Measurements from ENCODE around the gene OR4E2. TPM values are rescaled to one million over a fixed set of nuclear protein-coding genes. Genes with fewer than 3 reads are reported as not detected.
"Not testable (repeated sequence)": the region's sequence is repeated elsewhere in the genome, so short reads cannot be mapped to it uniquely, and the experiment has no call there.

Gene OR4E2
- polyA plus RNA-seq, 4 donors = not detected

GRCh38 chr14:21672116-21672515, 18.5 kb downstream of the OR4E2 start:
- Histone ChIP-seq H3K4me1 (ENCODE audit: control insufficient read depth in 3 of 3, insufficient read depth in 2 of 3, low read depth in 1 of 3, low read length in 2 of 3) (no peaks in the 10 kb centered on the region), H3K9me3 (ENCODE audit: control insufficient read depth in 2 of 2, insufficient read depth in 1 of 2, low read depth in 1 of 2, low read length in 1 of 2) (peaks cover 0 to 2% of the 10 kb centered on the region in 2 donors), H3K4me3 (ENCODE audit: low read depth in 1 of 3, low read length in 3 of 3) (no peak overlapping the region), H3K27ac (ENCODE audit: low read depth in 1 of 3, low read length in 2 of 3) (no peak overlapping the region), H3K36me3 (ENCODE audit: control insufficient read depth in 3 of 3, insufficient read depth in 2 of 3, low read depth in 1 of 3, low read length in 3 of 3) (no peaks in the 10 kb centered on the region), H3K27me3 (ENCODE audit: control insufficient read depth in 3 of 3, insufficient read depth in 3 of 3, low read length in 3 of 3) (no peaks in the 10 kb centered on the region)
- DNase-seq (no peak), FAIRE-seq (no peak)
- WGBS, 3 donors = 87 to 93% (median 87%) methylated on average over 1 of the region's 1 CpG

GRCh38 chr14:21673718-21674117, 20.1 kb downstream of the OR4E2 start, which contains the start of gene OR4E1:
OR4E1 (minus strand) TSS chr14:21673818; CDS start chr14:21670935, 2,883 bp downstream.
- no peak for DNase-seq
- 86 to 91% (median 87%) methylated on average over 1 of the region's 1 CpG for WGBS, 3 donors
- Histone ChIP-seq H3K4me1 (ENCODE audit: control insufficient read depth in 3 of 3, insufficient read depth in 2 of 3, low read depth in 1 of 3, low read length in 2 of 3) (no peaks in the 10 kb centered on the region), H3K27ac (ENCODE audit: low read depth in 1 of 3, low read length in 2 of 3) (no peak within 1 kb of the TSS), H3K36me3 (ENCODE audit: control insufficient read depth in 3 of 3, insufficient read depth in 2 of 3, low read depth in 1 of 3, low read length in 3 of 3) (no peaks in the 10 kb centered on the region), H3K27me3 (ENCODE audit: control insufficient read depth in 3 of 3, insufficient read depth in 3 of 3, low read length in 3 of 3) (no peaks in the 10 kb centered on the region), H3K9me3 (ENCODE audit: control insufficient read depth in 2 of 2, insufficient read depth in 1 of 2, low read depth in 1 of 2, low read length in 1 of 2) (peaks cover 0 to 2% of the 10 kb centered on the region in 2 donors), H3K4me3 (ENCODE audit: low read depth in 1 of 3, low read length in 3 of 3) (no peak within 1 kb of the TSS)
- no peak for FAIRE-seq

DNA sequence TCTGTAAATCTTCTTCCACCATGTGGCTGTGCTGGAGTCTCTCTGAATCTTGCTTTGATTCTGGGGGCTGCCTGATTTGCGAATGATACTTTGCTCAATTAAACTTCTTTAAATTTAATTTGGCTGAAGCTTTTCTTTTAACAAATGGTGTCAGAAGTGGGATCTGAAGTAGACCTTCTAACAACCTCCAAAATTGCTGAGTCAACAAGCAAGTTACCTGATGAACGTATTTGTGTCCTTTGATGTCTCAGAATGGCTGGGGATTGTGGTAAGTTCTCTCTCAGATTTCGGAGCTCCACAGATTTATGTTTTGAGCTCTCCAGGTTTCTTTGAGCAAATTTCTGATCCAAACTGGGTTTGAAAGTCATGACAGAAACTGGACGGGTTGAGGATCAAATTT, 21.9 kb downstream of the OR4E2 start:
- WGBS, 3 donors = 74 to 84% (median 75%) methylated on average over 4 of the region's 4 CpGs
- no peaks in the 10 kb centered on the region for H3K27me3 ChIP-seq (ENCODE audit: control insufficient read depth in 3 of 3, insufficient read depth in 3 of 3, low read length in 3 of 3)
- no peak for FAIRE-seq
- no peak overlapping the region for H3K27ac ChIP-seq (ENCODE audit: low read depth in 1 of 3, low read length in 2 of 3)
- no peaks in the 10 kb centered on the region for H3K4me1 ChIP-seq (ENCODE audit: control insufficient read depth in 3 of 3, insufficient read depth in 2 of 3, low read depth in 1 of 3, low read length in 2 of 3)
- no peak overlapping the region for H3K4me3 ChIP-seq (ENCODE audit: low read depth in 1 of 3, low read length in 3 of 3)
- H3K36me3 ChIP-seq (ENCODE audit: control insufficient read depth in 3 of 3, insufficient read depth in 2 of 3, low read depth in 1 of 3, low read length in 3 of 3) = no peaks in the 10 kb centered on the region
- no peak for DNase-seq
- peaks cover 0 to 2% of the 10 kb centered on the region in 2 donors for H3K9me3 ChIP-seq (ENCODE audit: control insufficient read depth in 2 of 2, insufficient read depth in 1 of 2, low read depth in 1 of 2, low read length in 1 of 2)

- H3K4me3 ChIP-seq (ENCODE audit: low read depth in 1 of 3, low read length in 3 of 3) = no peak overlapping the region
- H3K9me3 ChIP-seq (ENCODE audit: control insufficient read depth in 2 of 2, insufficient read depth in 1 of 2, low read depth in 1 of 2, low read length in 1 of 2) = peaks cover 0 to 2% of the 10 kb centered on the region in 2 donors
- no peaks in the 10 kb centered on the region for H3K27me3 ChIP-seq (ENCODE audit: control insufficient read depth in 3 of 3, insufficient read depth in 3 of 3, low read length in 3 of 3)
- H3K27ac ChIP-seq (ENCODE audit: low read depth in 1 of 3, low read length in 2 of 3) = no peak overlapping the region
- WGBS, 3 donors = 69 to 75% (median 73%) methylated on average over 2 of the region's 2 CpGs
- no peak for FAIRE-seq
- H3K4me1 ChIP-seq (ENCODE audit: control insufficient read depth in 3 of 3, insufficient read depth in 2 of 3, low read depth in 1 of 3, low read length in 2 of 3) = no peaks in the 10 kb centered on the region
- no peaks in the 10 kb centered on the region for H3K36me3 ChIP-seq (ENCODE audit: control insufficient read depth in 3 of 3, insufficient read depth in 2 of 3, low read depth in 1 of 3, low read length in 3 of 3)
- no peak for DNase-seq
These were observed 26.4 kb downstream of the OR4E2 start for GRCh38 chr14:21680072-21680471.

- H3K27me3 ChIP-seq (ENCODE audit: control insufficient read depth in 3 of 3, insufficient read depth in 3 of 3, low read length in 3 of 3) = no peaks in the 10 kb centered on the region
- no peak overlapping the region for H3K27ac ChIP-seq (ENCODE audit: low read depth in 1 of 3, low read length in 2 of 3)
- WGBS, 3 donors = 64 to 75% (median 64%) methylated on average over 2 of the region's 2 CpGs
- no peaks in the 10 kb centered on the region for H3K9me3 ChIP-seq (ENCODE audit: control insufficient read depth in 2 of 2, insufficient read depth in 1 of 2, low read depth in 1 of 2, low read length in 1 of 2)
- H3K36me3 ChIP-seq (ENCODE audit: control insufficient read depth in 3 of 3, insufficient read depth in 2 of 3, low read depth in 1 of 3, low read length in 3 of 3) = no peaks in the 10 kb centered on the region
- DNase-seq = no peak
- no peaks in the 10 kb centered on the region for H3K4me1 ChIP-seq (ENCODE audit: control insufficient read depth in 3 of 3, insufficient read depth in 2 of 3, low read depth in 1 of 3, low read length in 2 of 3)
- H3K4me3 ChIP-seq (ENCODE audit: low read depth in 1 of 3, low read length in 3 of 3) = no peak overlapping the region
- no peak for FAIRE-seq
These were observed 32.8 kb downstream of the OR4E2 start for GRCh38 chr14:21686468-21686867.

- H3K4me1 ChIP-seq (ENCODE audit: control insufficient read depth in 3 of 3, insufficient read depth in 2 of 3, low read depth in 1 of 3, low read length in 2 of 3) = no peaks in the 10 kb centered on the region
- H3K4me3 ChIP-seq (ENCODE audit: low read depth in 1 of 3, low read length in 3 of 3) = no peak overlapping the region
- no peaks in the 10 kb centered on the region for H3K27me3 ChIP-seq (ENCODE audit: control insufficient read depth in 3 of 3, insufficient read depth in 3 of 3, low read length in 3 of 3)
- no peak overlapping the region for H3K27ac ChIP-seq (ENCODE audit: low read depth in 1 of 3, low read length in 2 of 3)
- FAIRE-seq = no peak
- no peaks in the 10 kb centered on the region for H3K36me3 ChIP-seq (ENCODE audit: control insufficient read depth in 3 of 3, insufficient read depth in 2 of 3, low read depth in 1 of 3, low read length in 3 of 3)
- no peak for DNase-seq
- no peaks in the 10 kb centered on the region for H3K9me3 ChIP-seq (ENCODE audit: control insufficient read depth in 2 of 2, insufficient read depth in 1 of 2, low read depth in 1 of 2, low read length in 1 of 2)
These were observed 40.8 kb downstream of the OR4E2 start for GRCh38 chr14:21694425-21694824.

GRCh38 chr14:21697662-21698061, 44.0 kb downstream of the OR4E2 start:
- 93 to 96% (median 95%) methylated on average over 31 to 33 of the region's 33 CpGs for WGBS, 3 donors
- not testable (repeated sequence) for DNase-seq; H3K27ac ChIP-seq (ENCODE audit: low read depth in 1 of 3, low read length in 2 of 3); H3K9me3 ChIP-seq (ENCODE audit: control insufficient read depth in 2 of 2, insufficient read depth in 1 of 2, low read depth in 1 of 2, low read length in 1 of 2); FAIRE-seq; H3K36me3 ChIP-seq (ENCODE audit: control insufficient read depth in 3 of 3, insufficient read depth in 2 of 3, low read depth in 1 of 3, low read length in 3 of 3); H3K4me1 ChIP-seq (ENCODE audit: control insufficient read depth in 3 of 3, insufficient read depth in 2 of 3, low read depth in 1 of 3, low read length in 2 of 3); H3K27me3 ChIP-seq (ENCODE audit: control insufficient read depth in 3 of 3, insufficient read depth in 3 of 3, low read length in 3 of 3); H3K4me3 ChIP-seq (ENCODE audit: low read depth in 1 of 3, low read length in 3 of 3)

GRCh38 chr14:21698538-21698937, 44.9 kb downstream of the OR4E2 start:
- not testable (repeated sequence) for H3K9me3 ChIP-seq (ENCODE audit: control insufficient read depth in 2 of 2, insufficient read depth in 1 of 2, low read depth in 1 of 2, low read length in 1 of 2); H3K36me3 ChIP-seq (ENCODE audit: control insufficient read depth in 3 of 3, insufficient read depth in 2 of 3, low read depth in 1 of 3, low read length in 3 of 3); H3K27ac ChIP-seq (ENCODE audit: low read depth in 1 of 3, low read length in 2 of 3); FAIRE-seq; DNase-seq; H3K27me3 ChIP-seq (ENCODE audit: control insufficient read depth in 3 of 3, insufficient read depth in 3 of 3, low read length in 3 of 3); H3K4me1 ChIP-seq (ENCODE audit: control insufficient read depth in 3 of 3, insufficient read depth in 2 of 3, low read depth in 1 of 3, low read length in 2 of 3); H3K4me3 ChIP-seq (ENCODE audit: low read depth in 1 of 3, low read length in 3 of 3)
- 15 to 41% (median 33%) methylated on average over 2 of the region's 3 CpGs for WGBS, 3 donors

- DNase-seq = no peak
- Histone ChIP-seq H3K27me3 (ENCODE audit: control insufficient read depth in 3 of 3, insufficient read depth in 3 of 3, low read length in 3 of 3) (no peaks in the 10 kb centered on the region), H3K27ac (ENCODE audit: low read depth in 1 of 3, low read length in 2 of 3) (no peak overlapping the region), H3K36me3 (ENCODE audit: control insufficient read depth in 3 of 3, insufficient read depth in 2 of 3, low read depth in 1 of 3, low read length in 3 of 3) (no peaks in the 10 kb centered on the region), H3K4me3 (ENCODE audit: low read depth in 1 of 3, low read length in 3 of 3) (no peak overlapping the region), H3K9me3 (ENCODE audit: control insufficient read depth in 2 of 2, insufficient read depth in 1 of 2, low read depth in 1 of 2, low read length in 1 of 2) (no peaks in the 10 kb centered on the region), H3K4me1 (ENCODE audit: control insufficient read depth in 3 of 3, insufficient read depth in 2 of 3, low read depth in 1 of 3, low read length in 2 of 3) (no peaks in the 10 kb centered on the region)
- FAIRE-seq = no peak
- WGBS, 3 donors = 75 to 92% (median 76%) methylated on average over 2 of the region's 2 CpGs
These were observed 45.9 kb downstream of the OR4E2 start for GRCh38 chr14:21699551-21699950.
